K562 (cell line): ENCODE data around the gene DELE1. TPM values are rescaled to one million over a fixed set of nuclear protein-coding genes. Genes with fewer than 3 reads are reported as not detected.
A peak's percentile ranks its signal among the peaks of the same experiment; 100 is the strongest.

Experiments
- DDX20 ChIP-seq: fragments of 450-650 bp; IDR thresholded peaks from 2 replicates; pipeline ENCODE4 v1.6.1; 2016; ENCODE audit warnings: missing genetic modification characterization, low read depth, mild to moderate bottlenecking, missing compliant biosample characterization, moderate library complexity
- EGR1 ChIP-seq: fragments of 450-650 bp; conservative IDR thresholded peaks from 2 replicates; pipeline ENCODE4 v1.6.1; 2017; ENCODE audit warnings: mild to moderate bottlenecking
- ESRRA ChIP-seq: fragments of 450-650 bp; IDR thresholded peaks from 2 replicates; pipeline ENCODE4 v1.6.1; 2014; ENCODE audit warnings: low read depth, mild to moderate bottlenecking, moderate library complexity, borderline replicate concordance
- GABPB2 ChIP-seq: fragments of 250-450 bp; sonication (Bioruptor Pico); conservative IDR thresholded peaks from 2 replicates; pipeline ENCODE4 v1.5.1; 2021; ENCODE audit warnings: mild to moderate bottlenecking
- HDGF ChIP-seq: fragments of 450-650 bp; IDR thresholded peaks from 2 replicates; pipeline ENCODE4 v1.6.1; 2016
- ILF3 ChIP-seq: fragments of 450-650 bp; IDR thresholded peaks from 2 replicates; pipeline ENCODE4 v1.6.1; 2018; ENCODE audit warnings: antibody characterized with exemption, mild to moderate bottlenecking, moderate library complexity, borderline replicate concordance
- MIER1 ChIP-seq: fragments of 450-650 bp; IDR thresholded peaks from 2 replicates; pipeline ENCODE4 v1.6.1; 2016; ENCODE audit warnings: antibody characterized with exemption, mild to moderate bottlenecking, low read depth
- NCOA2 ChIP-seq, 2 experiments: fragments of 450-650 bp; IDR thresholded peaks; 2 replicates each; pipeline ENCODE4 v1.6.1; 2018; ENCODE audit warnings: mild to moderate bottlenecking in 2 of 2, moderate library complexity in 1 of 2; ENCODE audit not compliant: partially characterized antibody in 2 of 2
- NFATC3 ChIP-seq: fragments of 450-650 bp; IDR thresholded peaks from 2 replicates; pipeline ENCODE4 v1.6.1; 2017; ENCODE audit warnings: mild to moderate bottlenecking
- NFXL1 ChIP-seq: fragments of 450-650 bp; formaldehyde crosslinking; IDR thresholded peaks from 2 replicates; pipeline ENCODE4 v1.4.0; 2021; ENCODE audit warnings: mild to moderate bottlenecking
- POLR2G ChIP-seq: fragments of 200-400 bp; formaldehyde crosslinking; IDR thresholded peaks from 2 replicates; pipeline ENCODE4 v1.6.1; 2017; ENCODE audit warnings: low read depth, mild to moderate bottlenecking, antibody characterized with exemption, low read length, moderate library complexity
- POLR3A ChIP-seq: IDR thresholded peaks from 2 replicates; pipeline ENCODE4 v1.6.1; 2011; ENCODE audit warnings: borderline replicate concordance, mild to moderate bottlenecking, moderate library complexity; ENCODE audit not compliant: insufficient read length, insufficient read depth; ENCODE audit errors: extremely low read depth
- POLR3G ChIP-seq: IDR thresholded peaks from 2 replicates; pipeline ENCODE4 v1.6.1; 2011; ENCODE audit not compliant: insufficient read length, insufficient replicate concordance; ENCODE audit errors: extremely low read depth
- RBM15 ChIP-seq: fragments of 200-400 bp; formaldehyde crosslinking; IDR thresholded peaks from 2 replicates; pipeline ENCODE4 v1.6.1; 2018; ENCODE audit warnings: mild to moderate bottlenecking, low read length, moderate library complexity; ENCODE audit not compliant: insufficient read depth
- SETDB1 ChIP-seq: IDR thresholded peaks from one replicate; pipeline ENCODE4 v1.6.1; 2012; ENCODE audit warnings: low read length, control low read depth, inconsistent platforms
- WHSC1 ChIP-seq: IDR thresholded peaks from one replicate; pipeline ENCODE4 v1.6.1; 2012; ENCODE audit warnings: low read length, control low read depth, inconsistent platforms
- ZKSCAN8 ChIP-seq: fragments of 200-800 bp; sonication (Bioruptor generic); IDR thresholded peaks from 2 replicates; pipeline ENCODE4 v1.6.1; 2016; ENCODE audit warnings: missing genetic modification characterization, missing compliant biosample characterization
- ZNF699 ChIP-seq: fragments of 250-450 bp; sonication (Bioruptor Pico); IDR thresholded peaks from 2 replicates; pipeline ENCODE4 v1.8.0; 2021; ENCODE audit warnings: mild to moderate bottlenecking, moderate library complexity; ENCODE audit not compliant: insufficient replicate concordance
- ZNF707 ChIP-seq: fragments of 250-450 bp; sonication (Bioruptor Pico); conservative IDR thresholded peaks from 2 replicates; pipeline ENCODE4 v1.8.0; 2022; ENCODE audit warnings: inconsistent platforms, mild to moderate bottlenecking, moderate library complexity
- ZNF780A ChIP-seq: fragments of 250-450 bp; sonication (Bioruptor Pico); IDR thresholded peaks from 2 replicates; pipeline ENCODE4 v1.5.0; 2021; ENCODE audit warnings: mild to moderate bottlenecking
- polyA plus RNA-seq, 8 experiments: library from polyadenylated mRNA; depleted of rRNA in 4 of 8; stranded (reverse) in 5 of 8; unstranded in 3 of 8; fragments of >200 nt; fragmentation: Nextera tagmentation in 2 of 8; fragmentation: Illumina TruSeq in 1 of 8; extraction: Ambion mirVana in 2 of 8; extraction: Trizol in 1 of 8; gene quantifications; 2 replicates each; pipeline versions ENCODE4 v1.2.1 to v1.2.3, GENCODE V29; 2011 to 2014; ENCODE audit warnings: inconsistent platforms in 1 of 8, missing spikeins in 1 of 8
- total RNA-seq, 7 experiments: library from RNA; depleted of rRNA in 6 of 7; stranded (reverse); fragments of >200 nt in 6 of 7; fragmentation: Illumina TruSeq in 2 of 7; extraction: Trizol in 2 of 7; gene quantifications; 2 replicates each; pipeline versions ENCODE4 v1.2.1 to v1.2.3, GENCODE V29; 2011 to 2021; ENCODE audit warnings: low replicate concordance in 1 of 7
- TF ChIP-seq, protein P1 (sequence below): fragments of 450-650 bp; formaldehyde crosslinking; IDR thresholded peaks from 2 replicates; pipeline ENCODE4 v1.4.0; 2022; ENCODE audit warnings: missing genetic modification characterization
- TF ChIP-seq, protein P2 (sequence below), 2 experiments: fragments of 200-800 bp in 1 of 2; sonication (Bioruptor generic) in 1 of 2; sonication (generic) in 1 of 2; formaldehyde crosslinking in 1 of 2; IDR thresholded peaks in 1 of 2; conservative IDR thresholded peaks in 1 of 2; 2 replicates each; pipeline versions ENCODE4 v1.5.0 to v1.6.1; 2016 to 2020; ENCODE audit warnings: missing compliant biosample characterization in 1 of 2, missing genetic modification characterization in 1 of 2, missing genetic modification reagents in 1 of 2
- TF ChIP-seq, protein P3 (sequence below): fragments of 250-450 bp; sonication (Bioruptor Pico); IDR thresholded peaks from 2 replicates; pipeline ENCODE4 v1.5.0; 2020; ENCODE audit warnings: mild to moderate bottlenecking
- TF ChIP-seq, protein P4 (sequence below): sonication (generic); formaldehyde crosslinking; IDR thresholded peaks from 2 replicates; pipeline ENCODE4 v1.8.0; 2023; ENCODE audit warnings: mild to moderate bottlenecking, missing genetic modification reagents

Gene DELE1
- total and polyA plus RNA-seq, 9 of the 15 experiments (the other 6 are each of a cell fraction or from before 2014, with no cell fraction given), result 16.6 to 74.4 (median 49.8) TPM

DNA sequence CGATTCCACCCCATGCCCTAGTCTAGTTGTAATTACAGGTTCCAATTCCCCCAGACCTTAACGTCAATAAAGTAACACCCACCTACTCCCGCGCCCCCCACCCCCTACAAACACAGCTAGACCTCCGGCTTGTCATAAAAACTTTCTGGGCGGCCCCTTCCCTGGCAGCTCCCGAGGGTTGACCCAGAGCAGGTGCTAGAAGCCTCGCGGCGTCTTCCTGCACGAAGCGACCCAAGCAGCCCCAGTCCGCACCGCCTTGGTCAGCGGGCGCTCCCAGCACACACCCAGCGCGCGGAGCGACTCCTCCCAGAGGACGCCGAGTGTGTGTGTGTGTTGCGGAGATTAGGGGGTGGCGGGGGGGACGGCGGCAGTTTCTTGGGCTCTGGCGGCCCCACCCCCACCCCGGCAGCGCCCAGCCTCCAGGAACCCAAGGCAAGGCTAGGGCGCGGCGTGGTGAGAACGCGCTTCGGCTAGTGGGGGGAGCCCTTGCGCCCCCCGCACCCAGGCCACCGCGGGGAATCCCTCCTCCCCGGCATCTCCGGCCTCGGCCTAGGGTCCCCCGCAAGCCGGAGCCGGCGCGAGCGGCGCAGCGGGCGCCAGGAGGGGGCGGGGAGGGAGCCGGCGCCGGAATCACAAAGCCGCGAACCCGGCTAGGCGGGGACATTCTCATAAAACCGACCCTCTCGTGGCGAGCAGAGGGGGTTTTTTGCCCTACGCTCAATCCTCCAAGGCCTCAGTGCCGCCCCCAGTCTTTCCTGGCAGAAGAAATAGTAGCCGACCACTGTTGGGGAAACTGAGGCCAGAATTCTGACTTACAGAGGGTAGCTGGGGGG is 47.7 kb upstream of the DELE1 start (continued):
- TF ChIP-seq DDX20 (tag) (no peak), POLR2G (peak; percentile 78), MIER1 (no peak), ZNF707 (CRISPR knock-in tag) (no peak), ZNF699 (CRISPR knock-in tag) (no peak), RBM15 (no peak), NCOA2 (IDR thresholded peaks at IDR 0.05; ENCODE audit: partially characterized antibody in 2 of 2) (no peak), SETDB1 (no peak), GABPB2 (CRISPR knock-in tag) (no peak), ZKSCAN8 (no peak), NFATC3 (no peak), EGR1 (peak; percentile 62), ILF3 (no peak), POLR3G (no peak), ZNF780A (no peak), HDGF (no peak), WHSC1 (no peak), ESRRA (no peak), POLR3A (no peak), NFXL1 (CRISPR knock-in tag) (no peak)
- TF ChIP-seq, protein P1, sequence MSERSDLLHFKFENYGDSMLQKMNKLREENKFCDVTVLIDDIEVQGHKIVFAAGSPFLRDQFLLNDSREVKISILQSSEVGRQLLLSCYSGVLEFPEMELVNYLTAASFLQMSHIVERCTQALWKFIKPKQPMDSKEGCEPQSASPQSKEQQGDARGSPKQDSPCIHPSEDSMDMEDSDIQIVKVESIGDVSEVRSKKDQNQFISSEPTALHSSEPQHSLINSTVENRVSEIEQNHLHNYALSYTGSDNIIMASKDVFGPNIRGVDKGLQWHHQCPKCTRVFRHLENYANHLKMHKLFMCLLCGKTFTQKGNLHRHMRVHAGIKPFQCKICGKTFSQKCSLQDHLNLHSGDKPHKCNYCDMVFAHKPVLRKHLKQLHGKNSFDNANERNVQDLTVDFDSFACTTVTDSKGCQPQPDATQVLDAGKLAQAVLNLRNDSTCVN (CRISPR knock-in tag), result no peak
- TF ChIP-seq, protein P2, sequence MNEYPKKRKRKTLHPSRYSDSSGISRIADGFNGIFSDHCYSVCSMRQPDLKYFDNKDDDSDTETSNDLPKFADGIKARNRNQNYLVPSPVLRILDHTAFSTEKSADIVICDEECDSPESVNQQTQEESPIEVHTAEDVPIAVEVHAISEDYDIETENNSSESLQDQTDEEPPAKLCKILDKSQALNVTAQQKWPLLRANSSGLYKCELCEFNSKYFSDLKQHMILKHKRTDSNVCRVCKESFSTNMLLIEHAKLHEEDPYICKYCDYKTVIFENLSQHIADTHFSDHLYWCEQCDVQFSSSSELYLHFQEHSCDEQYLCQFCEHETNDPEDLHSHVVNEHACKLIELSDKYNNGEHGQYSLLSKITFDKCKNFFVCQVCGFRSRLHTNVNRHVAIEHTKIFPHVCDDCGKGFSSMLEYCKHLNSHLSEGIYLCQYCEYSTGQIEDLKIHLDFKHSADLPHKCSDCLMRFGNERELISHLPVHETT (CRISPR knock-in tag; conservative IDR thresholded peaks at IDR 0.05 in 1 of 2, IDR thresholded peaks at IDR 0.05 in 1 of 2), result no peak
- TF ChIP-seq, protein P3, sequence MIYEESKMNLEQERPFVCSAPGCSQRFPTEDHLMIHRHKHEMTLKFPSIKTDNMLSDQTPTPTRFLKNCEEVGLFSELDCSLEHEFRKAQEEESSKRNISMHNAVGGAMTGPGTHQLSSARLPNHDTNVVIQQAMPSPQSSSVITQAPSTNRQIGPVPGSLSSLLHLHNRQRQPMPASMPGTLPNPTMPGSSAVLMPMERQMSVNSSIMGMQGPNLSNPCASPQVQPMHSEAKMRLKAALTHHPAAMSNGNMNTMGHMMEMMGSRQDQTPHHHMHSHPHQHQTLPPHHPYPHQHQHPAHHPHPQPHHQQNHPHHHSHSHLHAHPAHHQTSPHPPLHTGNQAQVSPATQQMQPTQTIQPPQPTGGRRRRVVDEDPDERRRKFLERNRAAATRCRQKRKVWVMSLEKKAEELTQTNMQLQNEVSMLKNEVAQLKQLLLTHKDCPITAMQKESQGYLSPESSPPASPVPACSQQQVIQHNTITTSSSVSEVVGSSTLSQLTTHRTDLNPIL (CRISPR knock-in tag), result no peak
- TF ChIP-seq, protein P4, sequence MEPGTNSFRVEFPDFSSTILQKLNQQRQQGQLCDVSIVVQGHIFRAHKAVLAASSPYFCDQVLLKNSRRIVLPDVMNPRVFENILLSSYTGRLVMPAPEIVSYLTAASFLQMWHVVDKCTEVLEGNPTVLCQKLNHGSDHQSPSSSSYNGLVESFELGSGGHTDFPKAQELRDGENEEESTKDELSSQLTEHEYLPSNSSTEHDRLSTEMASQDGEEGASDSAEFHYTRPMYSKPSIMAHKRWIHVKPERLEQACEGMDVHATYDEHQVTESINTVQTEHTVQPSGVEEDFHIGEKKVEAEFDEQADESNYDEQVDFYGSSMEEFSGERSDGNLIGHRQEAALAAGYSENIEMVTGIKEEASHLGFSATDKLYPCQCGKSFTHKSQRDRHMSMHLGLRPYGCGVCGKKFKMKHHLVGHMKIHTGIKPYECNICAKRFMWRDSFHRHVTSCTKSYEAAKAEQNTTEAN (CRISPR knock-in tag), result no peak
